ENCODE measurements around the gene CHRNA3.

- TF ChIP-seq CTCF (IDR thresholded peaks at IDR 0.05) = no peak
- TF ChIP-seq POLR2A (IDR thresholded peaks at IDR 0.05) = no peak
Measured at GRCh38 chr15:78651007-78651406, 30.2 kb upstream of the CHRNA3 start.
